OCI-LY3 (cell line): Measurements from ENCODE around the gene FAAP100.

ENCODE experiments used
- H2AFZ ChIP-seq: fragments of 200-600, 300-600 bp; shearing (Covaris generic); 2 replicates; pipeline ENCODE4 v1.6.0; 2014; ENCODE audit warnings: antibody characterized with exemption, low read depth, low read length
- H3K27ac ChIP-seq: fragments of 200-600, 300-600 bp; sonication (generic); 2 replicates; pipeline ENCODE4 v1.5.1; 2014; ENCODE audit warnings: mild to moderate bottlenecking, low read length, moderate library complexity, mixed read lengths
- H3K27me3 ChIP-seq: fragments of 200-600, 300-600 bp; sonication (generic); 2 replicates; pipeline ENCODE4 v1.6.1; 2014; ENCODE audit warnings: low read depth, low read length, mixed read lengths
- H3K36me3 ChIP-seq: fragments of 200-600, 300-600 bp; sonication (generic); replicated peaks from 2 replicates; pipeline ENCODE3; 2014; ENCODE audit warnings: low read depth, low read length, mixed read lengths
- H3K4me1 ChIP-seq: fragments of 300-600, 200-600 bp; sonication (generic); 2 replicates; pipeline ENCODE4 v1.6.1; 2014; ENCODE audit warnings: low read length, mixed read lengths
- H3K4me2 ChIP-seq: fragments of 200-600, 300-600 bp; sonication (generic); 2 replicates; pipeline ENCODE4 v1.6.1; 2014; ENCODE audit warnings: low read length, mixed read lengths
- H3K4me3 ChIP-seq: fragments of 300-600, 200-600 bp; sonication (generic); 2 replicates; pipeline ENCODE4 v1.5.1; 2014; ENCODE audit warnings: antibody characterized with exemption, mild to moderate bottlenecking, low read length, moderate library complexity
- H3K79me2 ChIP-seq: fragments of 300-600, 200-600 bp; shearing (Covaris generic); 2 replicates; pipeline ENCODE4 v1.6.1; 2014; ENCODE audit warnings: mild to moderate bottlenecking, low read length, mixed read lengths
- H3K9ac ChIP-seq: fragments of 300-600, 200-600 bp; shearing (Covaris generic); 2 replicates; pipeline ENCODE4 v1.6.0; 2014; ENCODE audit warnings: mild to moderate bottlenecking, low read length, moderate library complexity
- H3K9me3 ChIP-seq: fragments of 200-600, 300-600 bp; shearing (Covaris generic); 2 replicates; pipeline ENCODE4 v1.6.1; 2014; ENCODE audit warnings: low read length, mixed read lengths; ENCODE audit not compliant: insufficient read depth
- H4K20me1 ChIP-seq: fragments of 200-600, 300-600 bp; sonication (generic); 2 replicates; pipeline ENCODE4 v1.6.1; 2016; ENCODE audit warnings: low read length, mixed read lengths; ENCODE audit not compliant: insufficient read depth
- CTCF ChIP-seq: fragments of 200-600, 300-600 bp; sonication (generic); IDR thresholded peaks from 2 replicates; pipeline ENCODE4 v1.5.1; 2014; ENCODE audit warnings: antibody characterized with exemption, low read length, low read depth
- EZH2phosphoT487 ChIP-seq: fragments of 200-600 bp; shearing (Covaris generic); IDR thresholded peaks from 2 replicates; pipeline ENCODE4 v1.6.1; 2018; ENCODE audit warnings: antibody characterized with exemption, mixed run types, low read depth

The FAAP100 gene

GRCh38 chr17:81526662-81527571 lies 25.2 kb downstream of the FAAP100 start:
- Histone ChIP-seq H3K9ac (no peak overlapping the region), H3K9me3 (no peaks in the 10 kb centered on the region), H3K36me3 (no peaks in the 10 kb centered on the region), H3K27me3 (no peaks in the 10 kb centered on the region), H3K79me2 (no peaks in the 10 kb centered on the region), H3K4me3 (no peak overlapping the region), H3K4me1 (no peaks in the 10 kb centered on the region), H3K4me2 (no peak overlapping the region), H3K27ac (no peak overlapping the region), H2AFZ (no peak overlapping the region), H4K20me1 (no peaks in the 10 kb centered on the region)
- no peak for TF ChIP-seq CTCF
- TF ChIP-seq EZH2phosphoT487 = no peak

GRCh38 chr17:81524865-81525159 lies 27.3 kb downstream of the FAAP100 start:
- Histone ChIP-seq H3K4me2 (no peak overlapping the region), H2AFZ (no peak overlapping the region), H4K20me1 (no peaks in the 10 kb centered on the region), H3K79me2 (no peaks in the 10 kb centered on the region), H3K4me3 (no peak overlapping the region), H3K27me3 (peaks cover 13% of the 10 kb centered on the region), H3K36me3 (no peaks in the 10 kb centered on the region), H3K9me3 (no peaks in the 10 kb centered on the region), H3K27ac (no peak overlapping the region), H3K4me1 (peaks cover 7% of the 10 kb centered on the region), H3K9ac (no peak overlapping the region)
- no peak for TF ChIP-seq EZH2phosphoT487
- no peak for TF ChIP-seq CTCF

GRCh38 chr17:81524039-81524864 lies 27.9 kb downstream of the FAAP100 start:
- H3K4me2 ChIP-seq = no peak overlapping the region
- H3K27ac ChIP-seq = no peak overlapping the region
- H3K9ac ChIP-seq = no peak overlapping the region
- H3K4me3 ChIP-seq = no peak overlapping the region
- H4K20me1 ChIP-seq = no peaks in the 10 kb centered on the region
- peaks cover 10% of the 10 kb centered on the region for H3K4me1 ChIP-seq
- H2AFZ ChIP-seq = no peak overlapping the region
- H3K79me2 ChIP-seq = no peaks in the 10 kb centered on the region
- TF ChIP-seq EZH2phosphoT487 (no peak), CTCF (no peak)
- H3K9me3 ChIP-seq = no peaks in the 10 kb centered on the region
- no peaks in the 10 kb centered on the region for H3K36me3 ChIP-seq
- H3K27me3 ChIP-seq = peaks cover 13% of the 10 kb centered on the region

- TF ChIP-seq CTCF (no peak), EZH2phosphoT487 (no peak)
- H3K36me3 ChIP-seq = no peaks in the 10 kb centered on the region
- H3K27me3 ChIP-seq = peaks cover 13% of the 10 kb centered on the region
- H3K79me2 ChIP-seq = no peaks in the 10 kb centered on the region
- no peak overlapping the region for H3K9ac ChIP-seq
- no peak overlapping the region for H3K4me2 ChIP-seq
- H3K4me1 ChIP-seq = peaks cover 13% of the 10 kb centered on the region
- H3K9me3 ChIP-seq = no peaks in the 10 kb centered on the region
- H4K20me1 ChIP-seq = no peaks in the 10 kb centered on the region
- H2AFZ ChIP-seq = no peak overlapping the region
- no peak overlapping the region for H3K27ac ChIP-seq
- H3K4me3 ChIP-seq = no peak overlapping the region
These were observed 28.6 kb downstream of the FAAP100 start for GRCh38 chr17:81523402-81524038.
